Neural cell (in vitro differentiated cells): ENCODE data around the gene MPP3.

ENCODE experiments used
- EP300 ChIP-seq: fragments of 450-650 bp; conservative IDR thresholded peaks from 2 replicates; pipeline ENCODE4 v1.6.1; 2014; ENCODE audit warnings: antibody characterized with exemption, mild to moderate bottlenecking, moderate library complexity; ENCODE audit not compliant: poor library complexity, severe bottlenecking
- POLR2AphosphoS5 ChIP-seq: IDR thresholded peaks from 2 replicates; pipeline ENCODE4 v1.6.1; 2012
- SMC3 ChIP-seq: fragments of 450-650 bp; conservative IDR thresholded peaks from 2 replicates; pipeline ENCODE4 v1.6.1; 2014; ENCODE audit warnings: antibody characterized with exemption, mild to moderate bottlenecking, moderate library complexity; ENCODE audit not compliant: poor library complexity
- TAF1 ChIP-seq: IDR thresholded peaks from 2 replicates; pipeline ENCODE4 v1.6.1; 2012; ENCODE audit warnings: low read depth
- TF ChIP-seq, protein P1 (sequence below): fragments of 450-650 bp; IDR thresholded peaks from 2 replicates; pipeline ENCODE4 v1.5.1; 2014; ENCODE audit warnings: antibody characterized with exemption, mild to moderate bottlenecking, moderate library complexity; ENCODE audit not compliant: poor library complexity, severe bottlenecking

DNA sequence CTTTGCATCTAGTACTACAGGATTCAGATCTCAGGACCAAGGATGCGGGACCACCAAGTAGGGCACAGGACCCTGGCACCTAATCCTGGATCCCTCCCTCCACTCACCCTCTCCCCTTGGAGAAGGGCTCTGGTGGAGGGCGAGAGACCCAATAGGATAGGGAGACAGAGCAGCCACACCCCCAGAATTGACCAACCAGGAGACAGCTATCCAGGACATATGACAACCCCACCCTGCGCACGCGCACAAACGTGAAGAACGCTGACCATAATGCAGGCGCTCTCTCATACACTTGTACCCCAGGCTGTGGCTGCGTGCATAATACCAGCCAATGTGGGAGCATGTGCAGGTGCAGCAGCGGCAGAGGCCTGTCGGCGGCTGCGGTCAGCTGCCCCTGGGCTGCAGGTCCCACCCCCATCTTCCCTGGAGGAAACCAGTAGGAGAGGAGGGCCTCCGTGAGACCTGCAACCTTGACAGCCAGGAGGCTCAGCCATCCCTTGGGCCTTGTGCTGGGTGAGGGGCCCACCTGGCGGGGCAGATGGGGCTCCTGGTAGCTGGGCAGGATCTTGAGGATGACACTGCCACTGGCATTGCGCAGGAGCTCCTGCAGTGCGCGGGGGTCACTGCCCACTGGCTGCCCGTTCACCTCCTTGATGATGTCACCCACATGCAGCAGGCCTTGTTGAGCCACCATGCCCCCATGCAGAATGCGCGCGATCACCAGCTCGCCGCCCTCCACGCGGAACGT, 49.0 kb upstream of the MPP3 start:
- TF ChIP-seq, protein P1, sequence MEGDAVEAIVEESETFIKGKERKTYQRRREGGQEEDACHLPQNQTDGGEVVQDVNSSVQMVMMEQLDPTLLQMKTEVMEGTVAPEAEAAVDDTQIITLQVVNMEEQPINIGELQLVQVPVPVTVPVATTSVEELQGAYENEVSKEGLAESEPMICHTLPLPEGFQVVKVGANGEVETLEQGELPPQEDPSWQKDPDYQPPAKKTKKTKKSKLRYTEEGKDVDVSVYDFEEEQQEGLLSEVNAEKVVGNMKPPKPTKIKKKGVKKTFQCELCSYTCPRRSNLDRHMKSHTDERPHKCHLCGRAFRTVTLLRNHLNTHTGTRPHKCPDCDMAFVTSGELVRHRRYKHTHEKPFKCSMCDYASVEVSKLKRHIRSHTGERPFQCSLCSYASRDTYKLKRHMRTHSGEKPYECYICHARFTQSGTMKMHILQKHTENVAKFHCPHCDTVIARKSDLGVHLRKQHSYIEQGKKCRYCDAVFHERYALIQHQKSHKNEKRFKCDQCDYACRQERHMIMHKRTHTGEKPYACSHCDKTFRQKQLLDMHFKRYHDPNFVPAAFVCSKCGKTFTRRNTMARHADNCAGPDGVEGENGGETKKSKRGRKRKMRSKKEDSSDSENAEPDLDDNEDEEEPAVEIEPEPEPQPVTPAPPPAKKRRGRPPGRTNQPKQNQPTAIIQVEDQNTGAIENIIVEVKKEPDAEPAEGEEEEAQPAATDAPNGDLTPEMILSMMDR = no peak
- no peak for TF ChIP-seq TAF1
- TF ChIP-seq EP300 = no peak
- no peak for TF ChIP-seq SMC3
- no peak for TF ChIP-seq POLR2AphosphoS5
